GM23338 (cell line): ENCODE results near the gene EML3. TPM values are rescaled to one million over a fixed set of nuclear protein-coding genes. Genes with fewer than 3 reads are reported as not detected.
A peak's percentile ranks its signal among the peaks of the same experiment; 100 is the strongest.

Experiments
- ATAC-seq: fragments of 200-7000 bp; cut with Tn5 transposase; 3 replicates; pipeline ENCODE4 v1.9.1; 2020
- DNase-seq: peaks from one replicate; pipeline ENCODE4 v3.0.0-alpha.2; 2015; ENCODE audit warnings: low spot score
- H2AFZ ChIP-seq: fragments of 200-600 bp; sonication (generic); 2 replicates; pipeline ENCODE4 v1.8.0; 2016; ENCODE audit warnings: antibody characterized with exemption, mild to moderate bottlenecking, moderate library complexity
- H3F3A ChIP-seq: fragments of 200-600 bp; sonication (generic); replicated peaks from 2 replicates; pipeline ENCODE4 v1.8.0; 2017; ENCODE audit warnings: antibody characterized with exemption, mixed run types, low read depth
- H3K27ac ChIP-seq: fragments of 200-600 bp; sonication (generic); 2 replicates; pipeline ENCODE4 v1.6.1; 2016; ENCODE audit warnings: low read depth
- H3K27me3 ChIP-seq: fragments of 200-600 bp; sonication (generic); 2 replicates; pipeline ENCODE4 v1.8.0; 2016; ENCODE audit warnings: mild to moderate bottlenecking, mixed run types, moderate library complexity; ENCODE audit not compliant: insufficient read depth
- H3K36me3 ChIP-seq: fragments of 200-600 bp; sonication (generic); 2 replicates; pipeline ENCODE4 v1.8.0; 2016; ENCODE audit warnings: mild to moderate bottlenecking; ENCODE audit not compliant: insufficient read depth
- H3K4me1 ChIP-seq: fragments of 200-600 bp; sonication (generic); 2 replicates; pipeline ENCODE4 v1.8.0; 2016; ENCODE audit warnings: mild to moderate bottlenecking, moderate library complexity; ENCODE audit not compliant: insufficient read depth
- H3K4me2 ChIP-seq: fragments of 200-600 bp; sonication (generic); 2 replicates; pipeline ENCODE4 v1.7.1; 2017; ENCODE audit warnings: mixed run types
- H3K4me3 ChIP-seq: fragments of 200-600 bp; sonication (generic); 2 replicates; pipeline ENCODE4 v1.6.1; 2016; ENCODE audit warnings: mixed run types
- H3K79me2 ChIP-seq: fragments of 200-600 bp; sonication (generic); replicated peaks from 2 replicates; pipeline ENCODE4 v1.8.0; 2017; ENCODE audit warnings: mild to moderate bottlenecking; ENCODE audit not compliant: insufficient read depth
- H3K9me2 ChIP-seq: fragments of 200-600 bp; sonication (generic); 2 replicates; pipeline ENCODE4 v1.8.0; 2017; ENCODE audit not compliant: insufficient read depth
- H4K20me1 ChIP-seq: fragments of 200-600 bp; sonication (generic); replicated peaks from 2 replicates; pipeline ENCODE4 v1.8.0; 2017; ENCODE audit warnings: mild to moderate bottlenecking; ENCODE audit not compliant: insufficient read depth
- H3K27ac Mint-ChIP-seq: 2 replicates; pipeline ENCODE4 v1.8.0; 2020; ENCODE audit warnings: inconsistent platforms, mild to moderate bottlenecking, moderate library complexity, mixed read lengths
- H3K27me3 Mint-ChIP-seq: 3 replicates; pipeline ENCODE4 v1.8.0; 2022; ENCODE audit warnings: low read depth, mild to moderate bottlenecking, moderate library complexity, mixed read lengths, inconsistent platforms; ENCODE audit not compliant: insufficient read depth, poor library complexity
- H3K36me3 Mint-ChIP-seq: 3 replicates; pipeline ENCODE4 v1.8.0; 2021; ENCODE audit warnings: low read depth, mild to moderate bottlenecking, inconsistent platforms, moderate library complexity, mixed read lengths
- H3K4me1 Mint-ChIP-seq: 3 replicates; pipeline ENCODE4 v1.8.0; 2020; ENCODE audit warnings: mild to moderate bottlenecking, inconsistent platforms, mixed read lengths
- H3K4me3 Mint-ChIP-seq: 3 replicates; pipeline ENCODE4 v1.8.0; 2021; ENCODE audit warnings: moderate library complexity, mild to moderate bottlenecking, inconsistent platforms, mixed read lengths
- H3K9me3 Mint-ChIP-seq: 3 replicates; pipeline ENCODE4 v1.8.0; 2020; ENCODE audit warnings: moderate library complexity, mild to moderate bottlenecking, inconsistent platforms, mixed read lengths
- CREB1 ChIP-seq: fragments of 250-450 bp; sonication (Bioruptor Pico); IDR thresholded peaks from 2 replicates; pipeline ENCODE4 v1.5.0; 2020; ENCODE audit warnings: low read depth, mild to moderate bottlenecking, moderate library complexity
- EZH2 ChIP-seq: fragments of 200-600 bp; sonication (generic); IDR thresholded peaks from one replicate; pipeline ENCODE4 v1.8.0; 2017; ENCODE audit warnings: antibody characterized with exemption, mild to moderate bottlenecking, low read depth; ENCODE audit not compliant: unreplicated experiment
- EZH2phosphoT487 ChIP-seq: fragments of 200-600 bp; sonication (generic); IDR thresholded peaks from one replicate; pipeline ENCODE4 v1.8.1; 2018; ENCODE audit warnings: antibody characterized with exemption; ENCODE audit not compliant: unreplicated experiment
- JUNB ChIP-seq: IDR thresholded peaks from one replicate; pipeline ENCODE4 v1.6.1; 2016; ENCODE audit warnings: antibody characterized with exemption; ENCODE audit not compliant: unreplicated experiment
- NANOG ChIP-seq: IDR thresholded peaks from 2 replicates; pipeline ENCODE4 v1.6.1; 2016; ENCODE audit warnings: antibody characterized with exemption, borderline replicate concordance
- POLR2AphosphoS5 ChIP-seq: IDR thresholded peaks from 2 replicates; pipeline ENCODE4 v1.6.1; 2016; ENCODE audit warnings: antibody characterized with exemption, low read depth
- ZNF114 ChIP-seq: fragments of 250-450 bp; sonication (Bioruptor Pico); IDR thresholded peaks from 2 replicates; pipeline ENCODE4 v1.5.0; 2020; ENCODE audit warnings: mild to moderate bottlenecking, moderate library complexity
- polyA plus RNA-seq: library from polyadenylated mRNA; unstranded; fragments of >200 nt; fragmentation: Nextera tagmentation; extraction: Ambion mirVana; gene quantifications from 2 replicates; pipeline ENCODE4 v1.2.1, GENCODE V29; 2016
- total RNA-seq: library from RNA; depleted of rRNA; stranded (reverse); fragments of >200 nt; shearing (Covaris generic); gene quantifications from 2 replicates; pipeline ENCODE4 v1.2.3, GENCODE V29; 2014
- TF ChIP-seq, protein P1 (sequence below): fragments of 250-450 bp; sonication (Bioruptor Pico); IDR thresholded peaks from 2 replicates; pipeline ENCODE4 v1.5.0; 2020; ENCODE audit warnings: mild to moderate bottlenecking, moderate library complexity
- TF ChIP-seq, protein P2 (sequence below): IDR thresholded peaks from 2 replicates; pipeline ENCODE4 v1.6.1; 2016; ENCODE audit warnings: antibody characterized with exemption
- TF ChIP-seq, protein P3 (sequence below), 2 experiments: fragments of 200-600 bp in 1 of 2; sonication (generic) in 1 of 2; conservative IDR thresholded peaks; 2 replicates each; pipeline versions ENCODE4 v1.5.1 to v1.6.1; 2016 to 2017; ENCODE audit warnings: antibody characterized with exemption in 2 of 2, low read depth in 2 of 2, mild to moderate bottlenecking in 2 of 2, moderate library complexity in 1 of 2
- TF ChIP-seq, protein P4 (sequence below): IDR thresholded peaks from one replicate; pipeline ENCODE4 v1.6.1; 2018; ENCODE audit warnings: antibody characterized with exemption; ENCODE audit not compliant: unreplicated experiment

The EML3 gene
- total and polyA plus RNA-seq, 2 experiments from 2014 or later: 15.4 to 17.1 TPM

DNA sequence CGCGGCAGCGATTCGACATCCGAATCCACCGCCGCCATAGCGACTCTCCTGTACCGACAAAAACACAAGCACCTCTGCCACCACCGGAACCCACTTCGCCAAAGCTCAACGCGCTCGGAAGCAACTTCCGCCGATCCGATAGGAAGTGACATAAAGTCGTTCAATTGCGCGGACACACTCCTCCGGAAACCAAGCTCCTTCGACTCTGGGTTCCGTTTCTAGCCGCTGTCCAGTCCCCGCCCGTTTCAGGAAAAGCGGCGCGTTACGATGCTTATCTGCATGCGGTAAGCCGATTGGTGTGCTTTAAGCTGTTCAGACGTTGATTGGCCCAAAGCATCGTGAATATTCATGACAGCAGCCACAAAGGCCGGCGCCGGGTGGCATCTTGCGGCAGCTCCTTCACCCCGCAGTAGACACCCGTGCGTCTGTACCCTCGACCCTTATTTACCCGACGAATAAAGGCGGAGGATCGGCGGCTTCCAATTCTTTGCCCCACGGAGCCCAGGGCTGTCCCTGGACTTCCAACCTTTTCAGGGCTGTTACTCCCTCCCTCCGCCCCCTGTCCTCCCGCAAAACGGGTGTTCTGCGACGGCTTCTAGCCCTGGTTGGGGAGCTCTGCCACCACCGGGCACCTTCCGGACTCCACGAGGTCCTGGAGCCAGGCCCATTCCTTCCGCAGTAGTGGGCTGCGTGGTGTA lies 21.0 kb downstream of the EML3 start, which contains the start of gene TUT1:
TUT1 (minus strand) TSS at position 76 of the 698 bp plus-strand sequence; CDS start at position 38, 38 bp downstream.
- Histone ChIP-seq H3F3A (peaks cover 57% of the 10 kb centered on the region), H3K27ac (peak within 1 kb of the TSS; percentile 81), H3K4me1 (peaks cover 12% of the 10 kb centered on the region; the same call in 1 of the 2 replicates), H4K20me1 (peaks cover 12% of the 10 kb centered on the region; the same call in 1 of the 2 replicates), H3K79me2 (peaks cover 19% of the 10 kb centered on the region), H3K4me2 (peak within 1 kb of the TSS; percentile 99), H2AFZ (peak within 1 kb of the TSS; percentile 9; the same call in 1 of the 2 replicates), H3K27me3 (no peaks in the 10 kb centered on the region), H3K36me3 (peaks cover 32% of the 10 kb centered on the region), H3K9me2 (no peaks in the 10 kb centered on the region), H3K4me3 (peak within 1 kb of the TSS; percentile 78)
- H3K4me3 Mint-ChIP-seq: peak within 1 kb of the TSS; percentile 98
- ATAC-seq (peak; percentile 90), DNase-seq (peak; percentile 100)
- peak within 1 kb of the TSS; percentile 95 for H3K27ac Mint-ChIP-seq
- H3K36me3 Mint-ChIP-seq: peaks cover 58% of the 10 kb centered on the region
- H3K4me1 Mint-ChIP-seq: peaks cover 18% of the 10 kb centered on the region
- peaks cover 4% of the 10 kb centered on the region; the same call in 2 of the 3 replicates for H3K9me3 Mint-ChIP-seq
- no peak for TF ChIP-seq ZNF114
- TF ChIP-seq EZH2phosphoT487: no peak
- TF ChIP-seq, protein P1, sequence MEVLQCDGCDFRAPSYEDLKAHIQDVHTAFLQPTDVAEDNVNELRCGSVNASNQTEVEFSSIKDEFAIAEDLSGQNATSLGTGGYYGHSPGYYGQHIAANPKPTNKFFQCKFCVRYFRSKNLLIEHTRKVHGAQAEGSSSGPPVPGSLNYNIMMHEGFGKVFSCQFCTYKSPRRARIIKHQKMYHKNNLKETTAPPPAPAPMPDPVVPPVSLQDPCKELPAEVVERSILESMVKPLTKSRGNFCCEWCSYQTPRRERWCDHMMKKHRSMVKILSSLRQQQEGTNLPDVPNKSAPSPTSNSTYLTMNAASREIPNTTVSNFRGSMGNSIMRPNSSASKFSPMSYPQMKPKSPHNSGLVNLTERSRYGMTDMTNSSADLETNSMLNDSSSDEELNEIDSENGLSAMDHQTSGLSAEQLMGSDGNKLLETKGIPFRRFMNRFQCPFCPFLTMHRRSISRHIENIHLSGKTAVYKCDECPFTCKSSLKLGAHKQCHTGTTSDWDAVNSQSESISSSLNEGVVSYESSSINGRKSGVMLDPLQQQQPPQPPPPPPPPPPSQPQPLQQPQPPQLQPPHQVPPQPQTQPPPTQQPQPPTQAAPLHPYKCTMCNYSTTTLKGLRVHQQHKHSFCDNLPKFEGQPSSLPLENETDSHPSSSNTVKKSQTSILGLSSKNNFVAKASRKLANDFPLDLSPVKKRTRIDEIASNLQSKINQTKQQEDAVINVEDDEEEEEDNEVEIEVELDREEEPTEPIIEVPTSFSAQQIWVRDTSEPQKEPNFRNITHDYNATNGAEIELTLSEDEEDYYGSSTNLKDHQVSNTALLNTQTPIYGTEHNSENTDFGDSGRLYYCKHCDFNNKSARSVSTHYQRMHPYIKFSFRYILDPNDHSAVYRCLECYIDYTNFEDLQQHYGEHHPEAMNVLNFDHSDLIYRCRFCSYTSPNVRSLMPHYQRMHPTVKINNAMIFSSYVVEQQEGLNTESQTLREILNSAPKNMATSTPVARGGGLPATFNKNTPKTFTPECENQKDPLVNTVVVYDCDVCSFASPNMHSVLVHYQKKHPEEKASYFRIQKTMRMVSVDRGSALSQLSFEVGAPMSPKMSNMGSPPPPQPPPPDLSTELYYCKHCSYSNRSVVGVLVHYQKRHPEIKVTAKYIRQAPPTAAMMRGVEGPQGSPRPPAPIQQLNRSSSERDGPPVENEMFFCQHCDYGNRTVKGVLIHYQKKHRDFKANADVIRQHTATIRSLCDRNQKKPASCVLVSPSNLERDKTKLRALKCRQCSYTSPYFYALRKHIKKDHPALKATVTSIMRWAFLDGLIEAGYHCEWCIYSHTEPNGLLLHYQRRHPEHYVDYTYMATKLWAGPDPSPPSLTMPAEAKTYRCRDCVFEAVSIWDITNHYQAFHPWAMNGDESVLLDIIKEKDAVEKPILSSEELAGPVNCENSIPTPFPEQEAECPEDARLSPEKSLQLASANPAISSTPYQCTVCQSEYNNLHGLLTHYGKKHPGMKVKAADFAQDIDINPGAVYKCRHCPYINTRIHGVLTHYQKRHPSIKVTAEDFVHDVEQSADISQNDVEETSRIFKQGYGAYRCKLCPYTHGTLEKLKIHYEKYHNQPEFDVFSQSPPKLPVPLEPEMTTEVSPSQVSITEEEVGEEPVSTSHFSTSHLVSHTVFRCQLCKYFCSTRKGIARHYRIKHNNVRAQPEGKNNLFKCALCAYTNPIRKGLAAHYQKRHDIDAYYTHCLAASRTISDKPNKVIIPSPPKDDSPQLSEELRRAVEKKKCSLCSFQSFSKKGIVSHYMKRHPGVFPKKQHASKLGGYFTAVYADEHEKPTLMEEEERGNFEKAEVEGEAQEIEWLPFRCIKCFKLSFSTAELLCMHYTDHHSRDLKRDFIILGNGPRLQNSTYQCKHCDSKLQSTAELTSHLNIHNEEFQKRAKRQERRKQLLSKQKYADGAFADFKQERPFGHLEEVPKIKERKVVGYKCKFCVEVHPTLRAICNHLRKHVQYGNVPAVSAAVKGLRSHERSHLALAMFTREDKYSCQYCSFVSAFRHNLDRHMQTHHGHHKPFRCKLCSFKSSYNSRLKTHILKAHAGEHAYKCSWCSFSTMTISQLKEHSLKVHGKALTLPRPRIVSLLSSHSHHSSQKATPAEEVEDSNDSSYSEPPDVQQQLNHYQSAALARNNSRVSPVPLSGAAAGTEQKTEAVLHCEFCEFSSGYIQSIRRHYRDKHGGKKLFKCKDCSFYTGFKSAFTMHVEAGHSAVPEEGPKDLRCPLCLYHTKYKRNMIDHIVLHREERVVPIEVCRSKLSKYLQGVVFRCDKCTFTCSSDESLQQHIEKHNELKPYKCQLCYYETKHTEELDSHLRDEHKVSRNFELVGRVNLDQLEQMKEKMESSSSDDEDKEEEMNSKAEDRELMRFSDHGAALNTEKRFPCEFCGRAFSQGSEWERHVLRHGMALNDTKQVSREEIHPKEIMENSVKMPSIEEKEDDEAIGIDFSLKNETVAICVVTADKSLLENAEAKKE (CRISPR knock-in tag): no peak
- TF ChIP-seq, protein P2, sequence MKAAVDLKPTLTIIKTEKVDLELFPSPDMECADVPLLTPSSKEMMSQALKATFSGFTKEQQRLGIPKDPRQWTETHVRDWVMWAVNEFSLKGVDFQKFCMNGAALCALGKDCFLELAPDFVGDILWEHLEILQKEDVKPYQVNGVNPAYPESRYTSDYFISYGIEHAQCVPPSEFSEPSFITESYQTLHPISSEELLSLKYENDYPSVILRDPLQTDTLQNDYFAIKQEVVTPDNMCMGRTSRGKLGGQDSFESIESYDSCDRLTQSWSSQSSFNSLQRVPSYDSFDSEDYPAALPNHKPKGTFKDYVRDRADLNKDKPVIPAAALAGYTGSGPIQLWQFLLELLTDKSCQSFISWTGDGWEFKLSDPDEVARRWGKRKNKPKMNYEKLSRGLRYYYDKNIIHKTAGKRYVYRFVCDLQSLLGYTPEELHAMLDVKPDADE: peak; percentile 90
- TF ChIP-seq, protein P3, sequence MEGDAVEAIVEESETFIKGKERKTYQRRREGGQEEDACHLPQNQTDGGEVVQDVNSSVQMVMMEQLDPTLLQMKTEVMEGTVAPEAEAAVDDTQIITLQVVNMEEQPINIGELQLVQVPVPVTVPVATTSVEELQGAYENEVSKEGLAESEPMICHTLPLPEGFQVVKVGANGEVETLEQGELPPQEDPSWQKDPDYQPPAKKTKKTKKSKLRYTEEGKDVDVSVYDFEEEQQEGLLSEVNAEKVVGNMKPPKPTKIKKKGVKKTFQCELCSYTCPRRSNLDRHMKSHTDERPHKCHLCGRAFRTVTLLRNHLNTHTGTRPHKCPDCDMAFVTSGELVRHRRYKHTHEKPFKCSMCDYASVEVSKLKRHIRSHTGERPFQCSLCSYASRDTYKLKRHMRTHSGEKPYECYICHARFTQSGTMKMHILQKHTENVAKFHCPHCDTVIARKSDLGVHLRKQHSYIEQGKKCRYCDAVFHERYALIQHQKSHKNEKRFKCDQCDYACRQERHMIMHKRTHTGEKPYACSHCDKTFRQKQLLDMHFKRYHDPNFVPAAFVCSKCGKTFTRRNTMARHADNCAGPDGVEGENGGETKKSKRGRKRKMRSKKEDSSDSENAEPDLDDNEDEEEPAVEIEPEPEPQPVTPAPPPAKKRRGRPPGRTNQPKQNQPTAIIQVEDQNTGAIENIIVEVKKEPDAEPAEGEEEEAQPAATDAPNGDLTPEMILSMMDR (conservative IDR thresholded peaks at IDR 0.05; ENCODE audit: low read depth in 2 of 2): no peak
- peak; percentile 90 for TF ChIP-seq POLR2AphosphoS5
- TF ChIP-seq NANOG: peak; percentile 49; the same call in 1 of the 2 replicates
- TF ChIP-seq, protein P4, sequence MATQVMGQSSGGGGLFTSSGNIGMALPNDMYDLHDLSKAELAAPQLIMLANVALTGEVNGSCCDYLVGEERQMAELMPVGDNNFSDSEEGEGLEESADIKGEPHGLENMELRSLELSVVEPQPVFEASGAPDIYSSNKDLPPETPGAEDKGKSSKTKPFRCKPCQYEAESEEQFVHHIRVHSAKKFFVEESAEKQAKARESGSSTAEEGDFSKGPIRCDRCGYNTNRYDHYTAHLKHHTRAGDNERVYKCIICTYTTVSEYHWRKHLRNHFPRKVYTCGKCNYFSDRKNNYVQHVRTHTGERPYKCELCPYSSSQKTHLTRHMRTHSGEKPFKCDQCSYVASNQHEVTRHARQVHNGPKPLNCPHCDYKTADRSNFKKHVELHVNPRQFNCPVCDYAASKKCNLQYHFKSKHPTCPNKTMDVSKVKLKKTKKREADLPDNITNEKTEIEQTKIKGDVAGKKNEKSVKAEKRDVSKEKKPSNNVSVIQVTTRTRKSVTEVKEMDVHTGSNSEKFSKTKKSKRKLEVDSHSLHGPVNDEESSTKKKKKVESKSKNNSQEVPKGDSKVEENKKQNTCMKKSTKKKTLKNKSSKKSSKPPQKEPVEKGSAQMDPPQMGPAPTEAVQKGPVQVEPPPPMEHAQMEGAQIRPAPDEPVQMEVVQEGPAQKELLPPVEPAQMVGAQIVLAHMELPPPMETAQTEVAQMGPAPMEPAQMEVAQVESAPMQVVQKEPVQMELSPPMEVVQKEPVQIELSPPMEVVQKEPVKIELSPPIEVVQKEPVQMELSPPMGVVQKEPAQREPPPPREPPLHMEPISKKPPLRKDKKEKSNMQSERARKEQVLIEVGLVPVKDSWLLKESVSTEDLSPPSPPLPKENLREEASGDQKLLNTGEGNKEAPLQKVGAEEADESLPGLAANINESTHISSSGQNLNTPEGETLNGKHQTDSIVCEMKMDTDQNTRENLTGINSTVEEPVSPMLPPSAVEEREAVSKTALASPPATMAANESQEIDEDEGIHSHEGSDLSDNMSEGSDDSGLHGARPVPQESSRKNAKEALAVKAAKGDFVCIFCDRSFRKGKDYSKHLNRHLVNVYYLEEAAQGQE: peak; percentile 58
- no peak for TF ChIP-seq JUNB
- no peak for TF ChIP-seq EZH2
- peak; percentile 98 for TF ChIP-seq CREB1 (CRISPR knock-in tag)
- H3K27me3 Mint-ChIP-seq: peaks cover 23% of the 10 kb centered on the region
